Stromal cell of bone marrow (primary cell): ENCODE measurements around the gene BET1.

Source experiments
- DNase-seq: peaks from one replicate; pipeline ENCODE4 v3.0.0-alpha.2; 2012; ENCODE audit warnings: low read depth

BET1 gene

DNA sequence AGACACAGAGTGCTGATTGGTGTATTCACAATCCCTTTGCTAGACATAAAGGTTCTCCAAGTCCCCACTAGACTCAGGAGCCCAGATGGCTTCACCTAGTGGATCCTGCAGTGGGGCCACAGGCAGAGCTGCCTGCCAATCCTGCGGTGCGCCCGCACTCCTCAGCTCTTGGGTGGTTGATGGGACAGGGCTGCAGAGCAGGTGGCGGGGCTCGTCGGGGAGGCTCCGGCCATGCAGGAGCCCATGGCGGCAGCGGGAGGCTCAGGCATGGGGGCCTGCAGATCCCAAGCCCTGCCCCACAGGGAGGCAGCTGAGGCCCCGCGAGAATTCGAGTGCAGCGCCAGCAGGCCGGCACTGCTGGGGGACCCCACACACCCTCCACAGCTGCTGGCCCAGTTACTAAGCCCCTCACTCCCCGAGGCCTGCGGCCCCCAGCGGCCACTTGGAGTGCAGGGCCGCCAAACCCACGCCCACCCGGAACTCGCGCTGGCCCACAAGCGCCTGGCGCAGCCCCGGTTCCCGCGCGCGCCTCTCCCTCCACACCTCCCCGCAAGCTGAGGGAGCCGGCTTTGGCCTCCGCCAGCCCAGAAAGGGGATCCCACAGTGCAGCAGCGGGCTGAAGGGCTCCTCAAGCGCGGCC is 7.7 kb upstream of the BET1 start:
- no peak for DNase-seq

- peak; percentile 25 for DNase-seq
These were observed 4.4 kb upstream of the BET1 start for GRCh38 chr7:94008537-94008936.

GRCh38 chr7:94005753-94006152 is 1.6 kb upstream of the BET1 start:
- DNase-seq = no peak

- peak; percentile 5 for DNase-seq
These were observed 620 bp downstream of the BET1 start for GRCh38 chr7:94003446-94004023.

DNA sequence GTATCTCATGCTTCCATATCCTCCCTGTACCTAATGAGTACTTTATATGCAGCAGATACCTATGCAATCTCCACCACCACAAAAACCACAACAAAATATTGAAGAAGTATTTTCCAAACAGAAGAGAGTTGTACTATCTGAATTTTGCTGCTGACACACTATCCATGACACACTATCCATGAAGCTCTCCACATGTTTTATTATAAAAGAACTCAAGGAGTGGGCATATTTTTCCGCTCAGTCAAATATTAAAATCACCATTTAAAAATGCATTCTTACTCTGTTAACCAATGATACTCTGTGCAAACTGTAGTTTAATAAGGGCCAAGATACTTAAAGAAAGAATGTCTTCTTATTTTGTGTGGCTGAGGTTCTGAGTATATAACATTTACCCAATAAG is 2.8 kb downstream of the BET1 start:
- DNase-seq = no peak

- DNase-seq = no peak
These were observed 6.3 kb downstream of the BET1 start for GRCh38 chr7:93997868-93998267.

- DNase-seq = no peak
These were observed 11.6 kb downstream of the BET1 start for GRCh38 chr7:93992421-93993110.

- DNase-seq = no peak
These were observed 16.9 kb downstream of the BET1 start for GRCh38 chr7:93987297-93987696.

DNA sequence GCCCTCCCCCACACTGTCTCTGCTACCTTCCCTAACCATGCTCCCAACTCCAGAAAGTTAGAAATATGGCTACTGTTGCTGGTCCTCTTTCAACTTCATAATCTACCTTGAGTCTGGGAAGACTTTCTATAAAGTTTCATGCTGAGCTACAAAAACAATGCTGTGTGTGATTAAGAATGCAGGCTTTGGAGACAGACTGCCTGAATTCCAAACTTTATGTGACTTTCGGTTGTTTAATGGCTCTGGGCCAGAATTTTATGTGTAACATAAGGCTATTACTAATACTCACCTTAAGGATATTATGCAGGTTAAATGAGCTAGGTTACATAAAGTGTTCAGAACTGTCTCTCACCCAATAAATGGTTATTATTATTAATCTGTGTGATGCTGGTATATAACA is 19.1 kb downstream of the BET1 start:
- no peak for DNase-seq

DNA sequence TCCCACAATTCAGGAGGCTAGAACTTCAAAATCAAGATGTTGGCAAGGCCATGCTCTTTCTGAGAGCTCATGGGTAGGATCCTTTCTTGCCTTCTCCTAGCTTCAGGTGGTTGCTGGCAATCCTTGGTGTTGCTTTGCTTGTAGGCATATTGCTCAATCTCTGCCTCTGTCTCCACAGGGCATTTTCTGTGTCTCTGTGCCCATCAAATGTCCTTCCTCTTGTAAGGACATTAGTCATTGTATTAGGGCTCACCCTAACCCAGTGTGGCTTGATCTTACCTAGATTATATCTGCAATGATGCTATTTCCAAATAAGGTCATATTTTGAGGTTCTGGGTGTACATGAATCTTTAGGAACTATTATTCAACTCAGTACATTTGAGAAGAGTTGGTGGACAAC is 20.1 kb downstream of the BET1 start:
- DNase-seq = no peak

DNA sequence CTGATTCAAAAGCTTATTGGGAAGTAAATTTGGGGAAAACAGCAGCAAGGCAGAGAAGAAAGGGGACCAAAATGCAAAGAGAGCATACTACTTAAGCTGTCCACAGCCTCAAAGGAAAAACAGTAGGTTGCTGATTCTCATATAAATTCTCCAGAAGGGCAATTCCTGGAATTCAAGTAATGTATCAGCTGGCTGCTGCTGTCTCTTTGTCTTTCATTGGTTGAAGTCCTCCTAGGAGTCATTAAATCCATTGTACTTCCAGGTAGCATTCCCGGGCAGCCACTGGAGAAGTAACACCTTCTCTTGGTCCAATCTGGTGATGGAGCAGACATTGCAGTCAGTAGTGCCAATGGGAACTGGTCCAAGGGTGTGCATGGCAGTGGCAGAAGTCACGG is 22.7 kb downstream of the BET1 start:
- DNase-seq = no peak

DNA sequence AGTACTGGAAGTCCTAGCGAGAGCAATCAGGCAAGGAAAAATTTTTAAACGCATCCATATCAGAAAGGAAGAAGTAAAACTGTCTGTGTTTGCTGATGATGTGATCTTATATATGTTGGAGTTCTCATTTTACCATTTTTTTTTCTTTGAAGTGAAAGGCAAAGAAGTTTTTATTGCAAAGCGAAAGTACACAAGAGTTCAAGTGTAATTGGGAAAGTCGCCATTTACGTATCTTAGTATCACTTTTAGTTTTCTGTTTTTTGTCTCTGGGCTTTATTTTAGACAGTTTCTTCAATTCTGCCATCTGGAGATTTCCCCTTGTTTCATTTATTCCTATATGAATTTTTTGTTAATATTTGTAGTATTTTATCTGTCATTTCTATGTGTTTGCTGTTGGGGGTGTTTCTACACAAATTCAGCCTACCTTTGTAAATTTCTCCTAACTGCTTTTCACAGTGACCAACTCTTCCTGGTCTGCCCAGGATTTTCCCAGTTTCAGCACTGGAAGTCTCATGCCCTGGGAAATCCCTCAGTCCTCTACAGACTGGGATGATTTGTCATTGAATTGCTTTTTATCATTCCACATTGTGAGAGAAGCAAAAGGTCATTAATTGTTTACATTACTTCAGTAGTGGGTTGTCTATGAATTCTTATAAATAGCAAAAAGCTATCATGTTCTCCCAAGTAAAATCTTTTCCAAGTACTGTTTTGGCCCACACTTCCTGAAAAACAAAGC is 23.2 kb downstream of the BET1 start:
- no peak for DNase-seq

DNA sequence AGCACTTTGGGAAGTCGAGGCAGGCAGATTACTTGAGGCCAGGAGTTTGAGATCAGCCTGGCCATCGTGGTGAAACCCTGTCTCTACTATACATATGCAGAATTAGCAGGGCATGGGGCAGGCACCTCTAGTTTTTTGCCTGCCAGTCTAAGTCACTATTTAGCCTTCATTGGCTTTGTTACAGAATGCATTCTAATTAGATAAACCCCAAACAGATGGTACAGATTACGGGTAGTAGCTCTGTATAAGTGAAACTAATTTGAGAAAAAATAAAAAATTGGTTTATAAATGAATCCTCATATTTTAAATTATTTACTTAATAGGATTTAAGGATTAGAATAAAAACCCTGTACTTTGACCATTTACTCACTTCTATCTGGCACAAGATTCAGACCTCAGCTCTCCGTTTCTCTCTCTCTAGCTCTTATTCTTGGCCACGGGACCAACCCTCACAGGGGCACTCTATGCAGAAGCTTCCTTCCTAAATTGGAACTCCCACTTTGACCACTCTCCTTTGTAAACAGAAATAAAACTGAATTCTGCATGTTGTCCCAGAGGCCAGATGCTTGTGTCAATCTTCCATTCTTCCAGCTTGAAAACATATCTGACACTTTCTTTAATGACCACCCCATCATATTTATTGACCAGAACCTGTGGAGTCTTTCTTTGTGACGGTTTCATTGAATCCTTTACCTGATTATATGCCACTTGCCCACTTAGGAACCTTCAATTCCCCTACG is 26.8 kb downstream of the BET1 start:
- DNase-seq = no peak

GRCh38 chr7:93973134-93973533 is 31.0 kb downstream of the BET1 start:
- DNase-seq = peak; percentile 24

DNA sequence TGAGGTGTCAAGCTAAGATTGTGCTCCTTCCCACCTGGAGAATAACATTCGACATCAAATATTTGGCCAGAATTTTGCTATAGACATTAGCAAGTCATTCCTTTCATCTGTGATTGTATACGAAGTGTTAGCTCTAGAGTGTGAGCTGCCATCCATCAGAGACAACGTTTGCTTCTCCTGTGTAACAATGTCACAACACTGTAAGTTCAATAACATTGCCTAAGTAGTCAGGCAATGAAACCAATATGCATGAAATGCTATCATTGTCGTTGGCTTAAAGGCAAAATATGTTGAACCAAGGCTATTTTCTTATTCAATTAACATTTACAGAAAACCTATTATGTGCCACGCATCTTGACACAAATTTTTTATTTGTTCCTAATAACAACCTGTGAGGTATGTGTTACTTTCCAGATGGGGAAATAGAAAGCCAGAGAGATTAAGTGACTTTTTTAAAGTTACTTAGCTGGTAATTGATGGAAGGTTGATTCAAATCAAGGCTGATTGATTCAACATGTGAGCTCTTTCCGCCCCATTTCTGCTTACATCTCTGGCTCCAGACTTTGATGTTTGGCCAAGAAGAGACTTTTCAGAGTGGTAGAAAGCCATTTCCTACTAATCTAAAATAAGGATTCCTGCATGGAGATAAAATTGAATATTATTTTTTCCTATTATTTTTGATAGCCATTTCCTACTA is 32.0 kb downstream of the BET1 start:
- DNase-seq = no peak

DNA sequence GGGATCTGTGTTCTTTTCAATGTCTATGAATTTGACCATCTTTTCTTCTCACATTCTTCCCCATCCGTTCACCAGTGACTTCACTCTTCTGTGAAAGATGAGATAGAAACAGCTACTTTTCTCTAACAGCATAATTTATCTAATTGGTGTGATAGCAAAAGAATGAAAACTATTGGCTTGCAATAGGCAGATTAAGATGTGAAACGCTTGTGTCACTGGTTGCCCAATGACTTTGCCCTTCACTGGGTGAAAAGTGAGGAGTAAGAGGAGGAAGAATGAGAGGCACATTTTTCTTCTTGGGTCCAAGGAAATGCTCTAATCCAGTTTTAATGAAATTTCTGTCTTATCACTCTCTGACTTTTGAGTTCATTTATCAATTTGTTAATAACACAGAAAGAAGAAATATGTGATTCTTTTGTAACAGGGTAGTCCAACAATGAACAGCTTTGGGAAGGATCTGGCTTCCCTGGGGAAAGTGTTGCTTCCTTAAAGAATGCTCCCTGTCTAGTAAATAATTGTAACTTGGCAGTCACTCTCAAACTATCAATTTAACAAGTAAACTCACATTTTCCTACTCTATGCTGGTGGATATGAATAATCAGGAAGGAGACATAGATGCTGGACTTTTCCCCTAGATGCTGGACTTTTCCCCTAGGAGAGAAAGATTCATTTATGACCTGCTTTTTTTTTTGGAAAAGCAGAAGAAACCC is 35.1 kb downstream of the BET1 start:
- DNase-seq = peak; percentile 26

DNA sequence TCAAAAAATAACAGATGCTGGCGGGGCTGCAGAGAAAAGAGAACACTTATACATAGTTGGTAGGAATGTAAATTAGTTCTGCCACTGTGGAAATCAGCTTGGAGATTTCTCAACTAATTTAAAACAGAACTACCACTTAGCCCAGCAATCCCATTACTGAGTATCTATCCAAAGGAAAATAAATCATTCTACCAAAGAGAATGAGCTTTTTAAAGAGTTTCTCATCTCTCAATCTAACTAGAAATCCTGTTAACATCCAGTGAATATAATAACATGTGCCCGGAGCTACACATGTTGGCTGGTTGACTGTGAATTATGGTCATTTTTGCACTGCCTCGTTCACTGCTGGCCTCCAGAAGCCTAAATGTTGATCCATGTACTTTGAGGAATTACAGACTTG is 39.3 kb downstream of the BET1 start:
- DNase-seq = no peak

DNA sequence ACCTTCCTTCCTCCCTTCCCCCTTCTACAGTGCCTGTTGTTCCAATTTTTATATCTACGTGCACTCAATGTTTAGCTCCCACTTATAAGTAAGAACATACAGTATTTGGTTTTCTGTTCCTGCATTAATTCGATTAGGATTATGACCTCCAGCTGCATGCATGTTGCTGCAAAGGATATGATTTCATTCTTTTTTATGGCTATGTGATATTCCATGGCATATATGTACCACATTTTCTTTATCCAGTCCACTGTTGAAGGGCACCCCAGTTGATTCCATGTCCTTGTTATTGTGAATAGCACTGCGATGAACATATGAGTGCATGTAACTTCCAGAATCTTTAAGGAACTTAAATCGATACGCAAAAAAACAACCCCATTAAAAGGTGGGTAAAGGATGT is 39.9 kb downstream of the BET1 start:
- no peak for DNase-seq

DNA sequence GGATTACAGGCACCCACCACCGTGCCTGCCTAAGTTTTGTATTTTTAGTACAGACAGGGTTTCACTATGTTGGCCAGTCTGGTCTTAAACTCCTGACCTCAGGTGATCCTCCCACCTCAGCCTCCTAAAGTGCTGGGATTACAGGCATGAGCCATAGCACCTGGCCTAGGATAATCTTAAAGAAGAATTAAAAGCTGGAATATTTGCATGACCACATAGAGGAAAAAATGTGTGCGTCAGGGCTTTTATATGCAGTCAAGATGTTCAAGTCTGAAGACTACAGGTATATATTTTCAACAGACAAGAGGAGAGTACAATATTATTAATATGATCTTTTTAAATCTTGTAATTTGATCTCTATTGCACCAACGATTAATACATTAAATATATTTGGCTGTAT is 43.2 kb downstream of the BET1 start:
- no peak for DNase-seq

- no peak for DNase-seq
These were observed 45.5 kb downstream of the BET1 start for GRCh38 chr7:93958651-93959050.

DNA sequence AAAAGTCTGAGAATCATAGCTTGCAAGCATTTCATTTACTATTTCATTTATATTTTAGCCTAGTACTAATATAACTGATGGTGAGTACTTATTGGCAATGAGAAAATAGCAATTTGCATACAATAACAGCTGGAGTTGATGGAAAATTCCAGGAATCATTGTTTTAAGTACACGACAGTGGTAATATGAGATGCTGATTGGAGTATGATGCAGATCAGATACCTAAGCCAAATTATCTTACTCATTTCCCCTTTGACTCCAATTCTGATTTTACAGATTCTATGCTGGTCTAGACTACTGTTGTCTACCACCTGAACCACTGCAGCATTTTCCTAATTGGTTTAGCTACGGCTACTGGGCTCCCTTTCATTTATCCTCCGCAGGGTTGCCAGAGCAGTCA is 45.9 kb downstream of the BET1 start:
- DNase-seq = no peak
